NCI-H524 (cell line): ENCODE measurements around the gene RASGRF1.

Experiments used
- DNase-seq, 2 experiments: peaks; one replicate each; lab custom pipeline; 2025; lab: John Stamatoyannopoulos, UW

The RASGRF1 gene

DNA sequence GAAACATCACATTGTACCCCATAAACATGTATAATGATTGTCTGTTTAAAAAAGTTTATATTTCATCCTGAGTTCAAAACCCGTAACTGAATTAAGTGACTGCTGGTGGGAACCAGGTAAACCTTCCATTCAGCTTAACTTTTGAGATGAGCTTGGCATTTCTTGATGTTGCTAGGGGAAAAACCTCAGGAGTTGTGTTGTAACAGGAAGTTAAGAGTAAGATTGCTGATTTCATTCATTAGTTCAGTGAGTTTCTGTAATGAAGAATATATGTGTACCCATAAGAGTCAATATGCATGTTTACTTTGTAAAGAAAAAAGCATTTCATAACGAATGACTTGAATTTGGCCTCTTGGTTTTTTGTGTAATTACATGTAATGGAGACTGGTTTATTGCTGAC is 178.3 kb downstream of the RASGRF1 start:
- DNase-seq: no peak

DNA sequence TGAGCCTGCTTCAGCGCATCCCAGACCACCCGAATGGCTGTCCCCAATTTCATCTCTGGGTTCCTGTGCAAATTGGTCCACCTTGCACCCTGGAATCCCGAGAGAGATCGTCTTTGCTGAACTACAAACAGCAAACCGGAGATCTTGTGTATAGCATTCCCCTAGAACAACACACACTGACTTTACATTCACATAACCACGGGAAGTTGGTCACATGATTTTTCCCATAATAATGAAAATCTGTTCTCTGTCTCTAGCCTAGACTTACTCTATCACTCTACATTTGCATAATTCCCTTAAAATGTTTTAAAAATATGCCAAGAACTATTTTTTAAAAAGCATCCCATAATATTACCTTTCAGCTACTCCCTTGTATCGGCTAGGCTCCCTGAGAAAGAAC is 180.3 kb downstream of the RASGRF1 start:
- DNase-seq: no peak
